NCI-H345 (cell line): ENCODE measurements around the gene MS4A8.

Source experiments
- DNase-seq: peaks from one replicate; lab custom pipeline; 2025; lab: John Stamatoyannopoulos, UW

Gene MS4A8

DNA sequence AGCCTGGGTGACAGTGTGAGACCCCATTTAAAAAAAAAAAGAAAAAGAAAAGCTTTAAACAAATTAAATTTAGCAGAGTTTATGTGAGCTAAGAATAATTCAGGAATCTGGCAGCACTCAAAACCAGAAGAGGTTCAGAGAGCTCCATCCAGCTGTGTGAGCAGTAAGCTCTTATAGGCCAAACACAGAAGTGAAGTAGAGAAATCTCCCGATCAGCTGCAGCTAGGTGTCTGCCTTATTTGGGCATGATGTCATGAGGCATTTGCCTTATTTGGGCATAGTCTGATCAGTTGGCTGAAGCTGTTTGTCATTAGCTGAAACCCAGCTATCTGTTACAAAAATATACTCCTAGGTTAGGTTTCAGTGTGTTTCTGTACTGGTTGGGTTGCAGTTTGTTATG is 65.5 kb downstream of the MS4A8 start:
- no peak for DNase-seq

DNA sequence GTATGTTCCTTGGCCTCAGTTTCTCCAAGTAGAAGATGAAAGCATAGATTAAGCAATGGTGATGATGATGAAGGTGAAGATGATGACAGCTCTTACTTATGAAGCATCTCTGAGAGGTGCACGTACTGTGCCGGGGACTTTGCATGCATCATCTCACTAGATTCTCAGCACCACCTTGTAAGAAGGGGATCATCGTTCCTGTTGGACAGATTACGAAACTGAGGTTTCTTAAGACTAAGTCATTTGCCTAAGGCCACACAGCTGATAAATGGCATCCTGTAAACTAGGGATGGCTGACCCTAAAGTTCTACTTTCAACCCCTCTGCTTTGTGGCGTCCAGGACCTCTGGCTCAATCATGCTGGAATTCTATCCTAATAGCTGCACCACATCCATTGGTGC is 65.9 kb downstream of the MS4A8 start:
- DNase-seq = no peak
